Stomach (tissue), 4 donors: ENCODE measurements around the gene IL13.

Source experiments
- CTCF ChIP-seq, 7 experiments: fragments of 450-650 bp in 4 of 7; fragments of 200-600 bp in 3 of 7; sonication (generic) in 3 of 7; IDR thresholded peaks; one replicate each; pipeline ENCODE4 v1.5.1; 2016 to 2019; ENCODE audit warnings: antibody characterized with exemption in 7 of 7, control low read depth in 2 of 7, mild to moderate bottlenecking in 1 of 7
- POLR2A ChIP-seq, 4 donors: fragments of 450-650 bp; IDR thresholded peaks; one replicate each; pipeline ENCODE4 v1.6.1; 2016; ENCODE audit warnings: antibody characterized with exemption in 4 of 4, control low read depth in 2 of 4, mild to moderate bottlenecking in 1 of 4, moderate library complexity in 1 of 4
- POLR2AphosphoS5 ChIP-seq, 3 donors: sonication (generic); formaldehyde crosslinking; IDR thresholded peaks; one replicate each; pipeline ENCODE4 v1.6.1; 2016; ENCODE audit warnings: antibody characterized with exemption in 3 of 3

DNA sequence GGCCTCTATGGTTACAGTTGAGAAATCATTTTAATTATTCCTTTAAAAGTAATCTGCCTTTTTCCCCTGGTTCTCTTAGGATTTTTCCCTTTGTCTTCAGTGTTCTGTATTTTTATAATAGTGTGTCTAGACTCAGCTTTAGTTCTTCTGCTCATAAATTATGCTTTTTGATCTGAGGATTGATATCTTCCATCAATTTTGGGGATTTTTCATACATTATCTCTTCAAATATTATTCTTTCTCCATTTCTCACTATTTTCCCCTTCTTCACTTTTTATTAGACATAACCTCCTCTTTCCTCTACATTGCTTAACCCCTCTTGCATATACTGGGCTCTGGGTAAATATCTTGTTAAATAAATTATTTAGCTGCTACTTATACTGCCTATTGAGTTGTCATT lies 36.3 kb upstream of the IL13 start:
- TF ChIP-seq CTCF (IDR thresholded peaks at IDR 0.05) (no peak), POLR2A (IDR thresholded peaks at IDR 0.05) (no peak), POLR2AphosphoS5 (IDR thresholded peaks at IDR 0.05) (no peak)
